ENCODE results near the gene GNG7.

DNA sequence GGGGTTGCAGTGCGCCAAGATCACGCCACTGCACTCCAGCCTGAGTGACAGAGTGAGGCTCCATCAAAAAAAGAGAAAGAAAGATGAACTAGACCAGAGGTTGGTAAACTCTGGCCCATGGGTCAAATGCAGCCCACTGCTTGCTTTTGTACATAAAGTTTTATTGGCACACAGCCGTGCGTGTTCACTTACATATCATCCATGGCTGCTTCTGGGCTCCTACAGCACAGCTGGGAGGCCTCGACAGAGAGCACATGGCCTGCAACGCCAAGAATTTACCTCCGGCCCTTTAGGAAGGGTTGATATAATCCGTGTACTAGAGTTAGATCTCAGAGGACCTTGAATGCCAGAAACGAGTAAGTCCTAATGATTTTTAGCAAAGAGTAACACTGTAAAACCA lies 46.0 kb downstream of the GNG7 start:
- no peak for TF ChIP-seq POLR2A (IDR thresholded peaks at IDR 0.05; ENCODE audit: low read depth, low read length)
- TF ChIP-seq POLR2AphosphoS5 (IDR thresholded peaks at IDR 0.05; ENCODE audit: low read depth, low read length) = no peak

All from GM12891 (cell line).